A673 (cell line): Measurements from ENCODE around the gene PDGFD. TPM values are rescaled to one million over a fixed set of nuclear protein-coding genes. Genes with fewer than 3 reads are reported as not detected.

Experiments used
- BruUV-seq: library from RNA; stranded (reverse); fragments of 400-500 nt; replicated peaks from 2 replicates; lab custom pipeline; 2021; lab: Mats Ljungman, UMichigan
- CTCF ChIA-PET: fragments of 300-600 bp; sonication (Branson Sonifier 250); formaldehyde crosslinking; loops from one replicate; lab custom pipeline; 2022; ENCODE audit warnings: antibody characterized with exemption; lab: Charles Lee
- POLR2A ChIA-PET: fragments of 300-600 bp; sonication (Branson Sonifier 250); formaldehyde crosslinking; loops from one replicate; lab custom pipeline; 2022; ENCODE audit warnings: antibody characterized with exemption; ENCODE audit not compliant: low non-redundant PET; lab: Charles Lee
- DNase-seq: peaks from one replicate; pipeline ENCODE4 v3.0.0-alpha.2; 2015; ENCODE audit warnings: low spot score
- H3K27ac ChIP-seq: fragments of 200-600 bp; sonication (generic); 2 replicates; pipeline ENCODE4 v1.5.1; 2016; ENCODE audit warnings: mixed run types, low read depth, mild to moderate bottlenecking, mixed read lengths, antibody characterized with exemption, low read length; ENCODE audit not compliant: poor library complexity, severe bottlenecking
- H3K27me3 ChIP-seq: fragments of 200-600 bp; sonication (generic); replicated peaks from 2 replicates; pipeline ENCODE4 v1.6.1; 2017; ENCODE audit warnings: mixed run types, low read depth, mild to moderate bottlenecking, mixed read lengths, antibody characterized with exemption, low read length; ENCODE audit not compliant: insufficient read depth, poor library complexity
- H3K36me3 ChIP-seq: fragments of 200-600 bp; sonication (generic); 2 replicates; pipeline ENCODE4 v1.6.1; 2016; ENCODE audit warnings: mixed run types, mild to moderate bottlenecking, mixed read lengths, antibody characterized with exemption, low read length; ENCODE audit not compliant: insufficient read depth, poor library complexity, severe bottlenecking
- H3K4me1 ChIP-seq: fragments of 200-600 bp; sonication (generic); 2 replicates; pipeline ENCODE4 v1.6.1; 2017; ENCODE audit warnings: mixed run types, mild to moderate bottlenecking, mixed read lengths, antibody characterized with exemption, low read length; ENCODE audit not compliant: insufficient read depth, poor library complexity, severe bottlenecking
- H3K4me3 ChIP-seq: fragments of 200-600 bp; sonication (generic); 2 replicates; pipeline ENCODE4 v1.5.1; 2016; ENCODE audit warnings: low read depth, mixed run types, mild to moderate bottlenecking, mixed read lengths, low read length; ENCODE audit not compliant: poor library complexity, severe bottlenecking
- H3K9me3 ChIP-seq: fragments of 200-600 bp; sonication (generic); 2 replicates; pipeline ENCODE4 v1.6.1; 2016; ENCODE audit warnings: mixed run types, low read depth, mild to moderate bottlenecking, mixed read lengths, antibody characterized with exemption, low read length; ENCODE audit not compliant: poor library complexity, severe bottlenecking
- CTCF ChIP-seq: fragments of 300-800, 200-600 bp; sonication (generic); conservative IDR thresholded peaks from 2 replicates; pipeline ENCODE4 v1.5.1; 2017; ENCODE audit warnings: low read depth, mild to moderate bottlenecking, antibody characterized with exemption, low read length, moderate library complexity, mixed read lengths
- EZH2 ChIP-seq: fragments of 200-600 bp; sonication (generic); IDR thresholded peaks from 2 replicates; pipeline ENCODE4 v1.6.1; 2017; ENCODE audit warnings: borderline replicate concordance, low read depth, mild to moderate bottlenecking, mixed read lengths, antibody characterized with exemption, low read length; ENCODE audit not compliant: poor library complexity, severe bottlenecking
- intact Hi-C: fragments of 100-400 bp; cut with micrococcal nuclease; formaldehyde crosslinking; loops from one replicate; pipeline ENCODE4 v1.10.0; 2022; ENCODE audit not compliant: unreplicated experiment
- total RNA-seq: library from RNA; stranded (reverse); gene quantifications from 2 replicates; pipeline ENCODE4 v1.2.3, GENCODE V29; 2021

PDGFD gene
- total RNA-seq, 1 experiment from 2014 or later, result 6.1 TPM

GRCh38 chr11:104161751-104162450 is 2.0 kb downstream of the PDGFD start:
- Histone ChIP-seq H3K27me3 (no peaks in the 10 kb centered on the region), H3K9me3 (no peaks in the 10 kb centered on the region), H3K27ac (no peak overlapping the region), H3K4me3 (no peak overlapping the region), H3K4me1 (no peaks in the 10 kb centered on the region), H3K36me3 (no peaks in the 10 kb centered on the region)
- no TSS peak for BruUV-seq
- ChIA-PET CTCF (no interaction called here), POLR2A (no interaction called here)
- intact Hi-C loops, result no loop called here
- no peak for DNase-seq
- no peak for TF ChIP-seq EZH2
- TF ChIP-seq CTCF, result no peak

GRCh38 chr11:104159356-104159755 is 4.6 kb downstream of the PDGFD start:
- intact Hi-C loops, result loop anchor here (10.0 kb wide), 1 partner anchor 955 kb away; no protein-coding TSS in a partner anchor
- BruUV-seq, result no TSS peak
- Histone ChIP-seq H3K27ac (no peak overlapping the region), H3K9me3 (no peaks in the 10 kb centered on the region), H3K4me1 (peaks cover 9% of the 10 kb centered on the region), H3K36me3 (no peaks in the 10 kb centered on the region), H3K27me3 (no peaks in the 10 kb centered on the region), H3K4me3 (no peak overlapping the region)
- ChIA-PET POLR2A (no interaction called here), CTCF (no interaction called here)
- DNase-seq, result no peak
- TF ChIP-seq EZH2, result no peak
- TF ChIP-seq CTCF, result no peak

GRCh38 chr11:104155375-104155774 is 8.6 kb downstream of the PDGFD start:
- H3K27me3 ChIP-seq, result no peaks in the 10 kb centered on the region
- ChIA-PET POLR2A (no interaction called here), CTCF (no interaction called here)
- no peak overlapping the region for H3K27ac ChIP-seq
- no TSS peak for BruUV-seq
- DNase-seq, result no peak
- no peak overlapping the region for H3K4me3 ChIP-seq
- peaks cover 29% of the 10 kb centered on the region for H3K4me1 ChIP-seq
- intact Hi-C loops, result loop anchor here (10.0 kb wide), 1 partner anchor 951 kb away; no protein-coding TSS in a partner anchor
- H3K9me3 ChIP-seq, result no peaks in the 10 kb centered on the region
- no peaks in the 10 kb centered on the region for H3K36me3 ChIP-seq
- TF ChIP-seq EZH2 (no peak), CTCF (no peak)
